AG10803 (cell line): ENCODE measurements around the gene INPP5K.
A peak's percentile ranks its signal among the peaks of the same experiment; 100 is the strongest.

Experiments used
- DNase-seq: peaks from one replicate; pipeline ENCODE4 v3.0.0; 2010; ENCODE audit warnings: low read depth
- H3K4me3 ChIP-seq: 2 replicates; pipeline ENCODE4 v1.5.1; 2011; ENCODE audit warnings: mild to moderate bottlenecking, low read length, control low read depth
- CTCF ChIP-seq: conservative IDR thresholded peaks from 2 replicates; pipeline ENCODE4 v1.5.1; 2011; ENCODE audit warnings: mild to moderate bottlenecking, low read length, control low read depth, inconsistent platforms

INPP5K gene

GRCh38 chr17:1498869-1499268 lies 17.5 kb downstream of the INPP5K start:
- H3K4me3 ChIP-seq: no peak overlapping the region
- TF ChIP-seq CTCF: no peak
- DNase-seq: peak; percentile 48

- no peak for TF ChIP-seq CTCF
- H3K4me3 ChIP-seq: no peak overlapping the region
- DNase-seq: no peak
These were observed 18.2 kb downstream of the INPP5K start for GRCh38 chr17:1498233-1498632.

- no peak for TF ChIP-seq CTCF
- no peak overlapping the region for H3K4me3 ChIP-seq
- no peak for DNase-seq
These were observed 18.6 kb downstream of the INPP5K start for GRCh38 chr17:1497831-1498230.

GRCh38 chr17:1496869-1497268 lies 19.5 kb downstream of the INPP5K start:
- no peak for DNase-seq
- H3K4me3 ChIP-seq: no peak overlapping the region
- TF ChIP-seq CTCF: no peak

- peak; percentile 91 for DNase-seq
- no peak overlapping the region; the same call in 1 of the 2 replicates for H3K4me3 ChIP-seq
- no peak for TF ChIP-seq CTCF
These were observed 21.0 kb downstream of the INPP5K start for GRCh38 chr17:1495265-1495989.

- no peak overlapping the region for H3K4me3 ChIP-seq
- DNase-seq: no peak
- TF ChIP-seq CTCF: no peak
These were observed 21.6 kb downstream of the INPP5K start for GRCh38 chr17:1494736-1495253.

- H3K4me3 ChIP-seq: no peak overlapping the region
These were observed 22.2 kb downstream of the INPP5K start for GRCh38 chr17:1494203-1494602.

More at GRCh38 chr17:1494203-1494602, 22.2 kb downstream of the INPP5K start:
- DNase-seq: no peak
- TF ChIP-seq CTCF: no peak
